NCI-H1417 treated with DMSO at 0.1 percent for 48 hours (cell line): Measurements from ENCODE around the gene PRKCE.

ENCODE experiments used
- DNase-seq: peaks from one replicate; lab custom pipeline; 2025; lab: John Stamatoyannopoulos, UW

Gene PRKCE

DNA sequence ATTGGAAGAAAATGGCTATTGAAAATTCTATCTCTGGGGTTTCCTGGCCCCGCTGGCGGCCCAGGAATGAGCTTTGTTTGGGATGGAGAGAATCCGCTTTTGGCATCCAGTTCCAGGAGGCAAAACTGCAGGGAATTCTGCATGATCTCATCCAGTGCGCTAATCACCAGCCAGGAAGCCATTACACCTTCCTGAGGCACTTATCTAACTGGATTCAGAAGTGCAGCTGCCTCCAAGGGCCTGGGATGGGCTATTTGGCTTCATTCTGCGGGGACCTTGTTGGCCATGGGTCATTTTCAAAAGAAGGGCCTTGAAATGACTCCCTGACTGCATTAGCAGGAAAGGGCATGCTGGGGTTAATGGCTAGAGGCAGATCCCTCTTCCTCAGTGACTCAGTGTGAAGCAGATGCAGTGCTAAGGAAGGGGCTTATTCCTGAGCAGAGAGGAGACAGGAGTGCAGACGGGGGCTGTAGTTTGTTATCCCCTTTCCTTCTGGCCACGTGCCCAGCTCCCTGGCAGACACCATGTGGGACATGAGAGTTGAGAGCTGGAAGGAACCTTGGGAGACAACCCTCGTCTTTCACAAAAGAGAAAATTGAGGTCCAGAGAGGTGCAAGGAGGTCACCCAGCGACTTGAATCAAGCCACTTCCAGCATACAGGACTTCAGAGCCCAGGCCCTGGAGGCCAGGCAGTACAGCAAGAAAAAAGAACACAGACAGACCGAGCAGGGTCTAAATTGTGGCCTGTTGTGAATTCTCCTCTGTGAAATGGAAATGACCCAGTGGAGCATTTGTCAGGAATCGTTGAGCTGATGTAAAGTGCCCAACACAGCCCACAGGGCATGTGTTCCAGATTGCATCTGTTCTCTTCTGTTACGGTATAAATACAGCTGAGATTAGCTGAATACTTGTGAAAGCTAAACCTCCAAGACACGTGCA lies 161.8 kb downstream of the PRKCE start:
- DNase-seq = no peak

GRCh38 chr2:45814488-45814887 lies 163.0 kb downstream of the PRKCE start:
- DNase-seq = no peak

GRCh38 chr2:45814951-45815621 lies 163.6 kb downstream of the PRKCE start:
- no peak for DNase-seq

GRCh38 chr2:45816272-45816671 lies 164.8 kb downstream of the PRKCE start:
- DNase-seq = no peak

DNA sequence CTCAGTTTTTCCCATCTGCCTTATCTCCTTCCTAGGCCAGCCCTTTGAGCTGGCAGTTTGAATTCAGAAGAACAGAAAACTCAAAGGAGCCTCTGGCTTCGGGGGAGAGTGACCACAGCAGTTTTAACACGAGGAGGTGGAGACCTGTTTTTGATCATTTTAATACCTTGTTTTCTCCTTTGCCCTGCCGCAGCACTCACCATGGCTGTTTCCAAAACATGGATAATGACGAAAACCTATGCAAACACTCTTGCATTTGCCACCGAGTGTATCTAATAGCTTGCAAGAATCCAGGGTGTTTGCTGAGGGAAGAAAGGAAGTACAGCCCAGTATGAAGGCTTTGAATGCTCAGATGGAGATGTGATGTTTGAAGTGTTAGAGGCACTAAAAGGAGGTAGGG lies 167.1 kb downstream of the PRKCE start:
- DNase-seq = no peak

GRCh38 chr2:45820048-45820447 lies 168.6 kb downstream of the PRKCE start:
- DNase-seq = no peak

DNA sequence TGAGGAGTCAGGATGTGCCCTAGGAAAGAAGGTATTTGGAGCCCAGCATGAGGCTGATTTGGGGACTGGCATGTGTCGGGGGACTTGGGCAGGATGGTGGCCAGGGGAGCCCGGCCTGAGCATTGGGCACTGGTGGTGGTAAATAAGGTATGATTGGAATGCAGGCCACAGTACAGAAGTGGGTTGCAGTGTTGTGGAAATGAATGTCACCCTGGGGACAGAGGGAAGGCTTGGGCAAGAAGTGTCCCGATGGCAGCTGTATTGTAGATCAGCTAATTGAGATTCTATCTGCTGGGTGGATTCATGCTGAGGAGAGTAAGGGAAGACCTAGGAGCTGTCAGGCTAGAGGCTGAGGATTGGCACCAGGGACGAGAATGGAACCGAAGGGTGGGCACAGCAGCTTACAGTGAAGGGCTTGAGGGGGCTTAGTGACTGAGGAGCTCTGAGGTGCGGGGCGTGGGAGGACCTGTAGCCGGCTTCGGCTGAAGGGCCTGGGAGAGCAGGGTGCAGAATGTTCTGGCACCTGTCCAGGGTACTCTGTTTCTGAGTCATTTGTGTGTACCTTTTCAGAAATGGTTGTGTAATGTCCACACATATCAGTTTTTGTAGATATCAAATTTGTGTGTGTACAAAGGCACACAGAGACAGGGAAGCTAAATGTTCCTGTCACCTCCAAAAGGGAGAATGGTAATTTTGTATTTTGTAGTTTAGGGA lies 170.2 kb downstream of the PRKCE start:
- DNase-seq = no peak

DNA sequence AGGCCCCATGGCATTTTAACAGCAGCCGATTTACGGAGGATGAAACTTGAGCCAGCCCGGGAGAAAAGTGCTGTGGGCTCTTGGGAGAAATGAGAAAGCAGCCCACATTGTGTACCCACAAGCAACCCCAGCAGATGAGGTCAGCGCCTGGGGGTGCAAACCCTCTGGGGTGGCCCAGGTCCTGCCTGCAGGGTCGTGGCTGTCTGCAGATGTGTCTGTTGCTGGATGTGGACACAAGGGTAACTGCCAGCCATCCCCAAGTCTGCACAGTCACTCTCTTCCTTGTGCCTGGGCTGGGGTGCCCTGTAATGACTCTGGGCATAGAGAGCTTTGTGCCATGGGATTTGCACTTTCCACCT lies 170.8 kb downstream of the PRKCE start:
- DNase-seq = no peak

- DNase-seq = no peak
Observed at GRCh38 chr2:45823723-45824206, 172.3 kb downstream of the PRKCE start.

GRCh38 chr2:45825001-45825651 lies 173.7 kb downstream of the PRKCE start:
- no peak for DNase-seq

DNA sequence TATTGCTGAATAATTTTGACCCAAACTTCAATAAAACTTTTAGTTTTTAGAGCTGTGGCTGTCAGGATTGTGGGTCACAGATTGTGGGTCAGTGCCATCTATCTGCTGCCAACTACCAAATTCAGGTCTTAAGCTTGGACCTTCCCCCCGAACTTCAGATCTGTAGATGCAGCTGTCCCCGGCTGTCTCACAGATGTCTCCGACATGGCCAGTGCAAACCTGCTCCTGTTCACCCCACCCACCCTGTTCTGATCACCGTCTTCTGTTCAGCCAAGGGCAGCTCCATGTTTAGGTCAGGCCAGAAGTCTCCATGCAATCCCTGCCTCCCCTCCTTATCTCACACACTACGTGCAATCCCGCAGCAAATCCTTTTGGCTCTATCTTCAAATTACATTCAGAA lies 175.0 kb downstream of the PRKCE start:
- no peak for DNase-seq

DNA sequence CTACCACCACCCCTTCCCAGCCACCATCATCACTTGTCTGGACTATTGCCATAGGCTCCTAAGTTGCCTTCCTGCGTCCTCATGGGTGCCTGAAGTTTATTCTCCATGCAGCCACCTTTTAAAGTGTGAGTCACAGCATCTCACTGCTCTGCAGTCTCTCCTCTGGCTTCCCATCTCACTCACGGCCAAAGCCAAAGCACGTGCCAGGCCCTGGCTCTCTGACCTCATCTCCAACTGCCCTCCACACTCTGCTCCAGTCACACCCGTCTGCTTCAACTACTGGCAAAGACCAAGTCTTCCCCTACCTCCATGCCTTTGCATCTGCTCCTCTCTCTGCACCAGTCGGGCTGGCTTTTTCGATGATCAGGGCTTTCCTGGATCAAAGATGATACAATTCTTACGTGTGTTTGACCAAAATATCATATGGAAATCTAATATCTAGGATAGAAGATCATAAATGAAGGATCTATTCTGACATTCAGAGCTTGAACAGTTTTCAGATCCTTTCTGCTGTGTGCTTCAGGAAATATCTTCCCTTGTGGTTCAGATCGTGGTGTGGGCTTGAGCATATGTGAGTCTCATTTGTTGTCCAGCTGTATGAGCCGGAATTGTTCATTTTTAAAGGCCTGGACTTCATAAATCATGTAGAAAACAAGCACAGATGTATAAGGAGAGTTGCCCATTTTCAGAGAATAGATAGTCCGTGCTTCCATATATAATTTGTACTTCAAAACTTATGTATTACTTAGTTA lies 175.6 kb downstream of the PRKCE start:
- no peak for DNase-seq

- no peak for DNase-seq
Observed at GRCh38 chr2:45830322-45830721, 178.8 kb downstream of the PRKCE start.

DNA sequence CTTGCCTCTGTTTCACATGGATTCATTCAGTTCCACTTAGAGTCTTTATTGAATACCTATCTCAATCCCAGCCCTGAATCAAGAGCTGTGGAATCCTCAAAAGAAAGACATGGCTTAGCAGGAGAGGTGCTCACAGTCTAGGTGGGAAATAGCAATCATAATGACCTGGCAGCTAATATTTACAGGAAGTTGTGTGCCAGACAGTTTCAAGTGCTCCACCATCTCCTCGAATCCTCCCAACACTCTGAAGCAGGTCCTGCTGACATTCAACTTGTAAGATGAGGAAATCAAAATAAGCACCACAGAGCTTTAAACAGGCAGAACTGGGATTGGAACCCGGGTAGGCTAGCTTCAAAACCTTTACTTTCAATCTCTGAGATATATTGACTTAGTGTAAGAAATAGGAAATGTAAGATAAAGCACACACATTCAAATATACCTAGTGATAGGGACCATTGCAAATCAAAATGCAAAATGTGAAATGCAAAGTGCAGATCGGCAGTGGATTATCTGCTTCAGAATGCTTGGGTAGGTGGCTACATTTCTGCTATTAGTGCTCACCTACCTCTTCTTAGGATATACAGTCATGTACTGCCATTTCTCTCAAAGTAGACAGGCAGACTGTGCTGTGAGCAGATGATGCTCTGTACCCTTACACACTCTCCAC lies 182.0 kb downstream of the PRKCE start:
- no peak for DNase-seq

DNA sequence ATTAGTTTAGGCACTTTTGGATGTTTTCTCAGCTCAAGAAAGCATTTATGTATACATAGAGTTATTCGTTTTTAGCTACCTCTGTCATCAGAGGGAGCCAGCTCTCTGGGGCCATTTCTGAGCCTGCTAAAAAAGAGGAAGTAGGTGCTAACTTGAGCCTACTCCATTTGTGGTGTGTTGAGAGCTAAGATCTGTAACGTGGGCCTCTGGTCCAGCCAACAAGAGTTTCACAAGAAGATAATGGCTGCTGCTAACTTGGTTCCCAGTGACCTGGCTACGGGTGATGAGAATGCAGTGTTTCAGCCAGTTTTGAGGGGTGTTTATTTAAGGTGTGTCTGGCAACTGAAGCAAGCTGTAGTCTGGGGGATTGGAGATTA lies 182.5 kb downstream of the PRKCE start:
- no peak for DNase-seq

DNA sequence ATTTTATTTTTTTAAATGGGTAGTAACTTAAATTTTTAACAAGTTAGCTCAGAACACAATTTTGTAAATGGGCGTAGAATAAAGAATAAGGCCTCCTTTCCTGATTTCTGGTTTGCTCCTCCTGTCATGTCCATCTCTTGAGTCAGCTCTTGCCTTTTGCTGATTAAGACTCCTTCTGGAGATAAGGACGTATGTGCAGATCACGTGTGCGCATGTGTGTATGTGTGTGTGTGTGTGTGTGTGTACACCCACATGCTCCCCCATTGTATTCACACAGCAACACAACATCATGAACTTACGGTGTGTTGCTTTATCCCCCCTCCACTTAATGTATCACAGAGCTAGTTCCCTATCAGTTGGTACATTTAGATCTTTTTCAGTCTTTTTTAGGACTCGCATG lies 182.9 kb downstream of the PRKCE start:
- DNase-seq = no peak

- DNase-seq = no peak
Observed at GRCh38 chr2:45834858-45835257, 183.4 kb downstream of the PRKCE start.

- no peak for DNase-seq
Observed at GRCh38 chr2:45836316-45836715, 184.8 kb downstream of the PRKCE start.

GRCh38 chr2:45836740-45837139 lies 185.3 kb downstream of the PRKCE start:
- no peak for DNase-seq

GRCh38 chr2:45837812-45838341 lies 186.4 kb downstream of the PRKCE start:
- DNase-seq = no peak
